Endodermal cell (in vitro differentiated cells): Measurements from ENCODE around the gene CUL5. TPM values are rescaled to one million over a fixed set of nuclear protein-coding genes. Genes with fewer than 3 reads are reported as not detected.

ENCODE experiments used
- DNase-seq: peaks from one replicate; pipeline ENCODE4 v3.0.0-alpha.2; 2017
- H3K27ac ChIP-seq: 2 replicates; pipeline ENCODE4 v1.5.1; 2013; ENCODE audit warnings: mild to moderate bottlenecking, low read depth, low read length, moderate library complexity
- H3K27me3 ChIP-seq: 2 replicates; pipeline ENCODE4 v1.6.1; 2013; ENCODE audit warnings: mild to moderate bottlenecking, low read length, moderate library complexity; ENCODE audit not compliant: insufficient read depth, control insufficient read depth, poor library complexity, severe bottlenecking
- H3K36me3 ChIP-seq: 2 replicates; pipeline ENCODE4 v1.7.0; 2013; ENCODE audit warnings: mild to moderate bottlenecking, low read length, moderate library complexity; ENCODE audit not compliant: control insufficient read depth, insufficient read depth
- H3K4me1 ChIP-seq: one replicate; pipeline ENCODE4 v1.7.0; 2013; ENCODE audit warnings: low read length; ENCODE audit not compliant: control insufficient read depth, insufficient read depth
- H3K4me3 ChIP-seq: 2 replicates; pipeline ENCODE4 v1.5.1; 2013; ENCODE audit warnings: mild to moderate bottlenecking, low read length, moderate library complexity
- H3K9ac ChIP-seq: 2 replicates; pipeline ENCODE4 v1.6.1; 2013; ENCODE audit warnings: mild to moderate bottlenecking, low read length, moderate library complexity; ENCODE audit not compliant: poor library complexity, severe bottlenecking; ENCODE audit errors: extremely low read depth
- H3K9me3 ChIP-seq: 2 replicates; pipeline ENCODE4 v1.6.1; 2013; ENCODE audit warnings: mild to moderate bottlenecking, low read length, moderate library complexity; ENCODE audit not compliant: control insufficient read depth
- H3K27ac Mint-ChIP-seq: 2 replicates; pipeline ENCODE4 v1.8.0; 2020; ENCODE audit warnings: mixed read lengths
- H3K27me3 Mint-ChIP-seq: 2 replicates; pipeline ENCODE4 v1.8.0; 2021; ENCODE audit warnings: mild to moderate bottlenecking, mixed read lengths; ENCODE audit not compliant: insufficient read depth
- H3K36me3 Mint-ChIP-seq: 2 replicates; pipeline ENCODE4 v1.8.0; 2020; ENCODE audit warnings: low read depth, mixed read lengths
- H3K4me1 Mint-ChIP-seq: 2 replicates; pipeline ENCODE4 v1.8.0; 2020; ENCODE audit warnings: mixed read lengths
- H3K4me3 Mint-ChIP-seq: 2 replicates; pipeline ENCODE4 v1.8.0; 2020; ENCODE audit warnings: mild to moderate bottlenecking, moderate library complexity, mixed read lengths
- H3K9me3 Mint-ChIP-seq: 2 replicates; pipeline ENCODE4 v1.8.0; 2020; ENCODE audit warnings: mild to moderate bottlenecking, mixed read lengths
- CTCF ChIP-seq: fragments of 200-600 bp; sonication (generic); conservative IDR thresholded peaks from 2 replicates; pipeline ENCODE4 v1.5.0; 2021; ENCODE audit warnings: antibody characterized with exemption, mild to moderate bottlenecking
- WGBS, 2 experiments: methylation state at CpG; one replicate each; pipeline versions ENCODE4 v1.1.5 to v1.1.7; 2013; ENCODE audit warnings: missing lambda C conversion rate in 2 of 2, mixed read lengths in 1 of 2; ENCODE audit not compliant: insufficient coverage in 1 of 2, insufficient read length in 1 of 2; 5-methylcytosine and 5-hydroxymethylcytosine counted together
- total RNA-seq, 2 donors: library from RNA; stranded (reverse); fragmentation: NEBNext Ultra II Directional in 1 of 2; extraction: Animal tissue kit (Norgen Biotek cat#: 25700) in 1 of 2; gene quantifications; 2 replicates in 1 of 2; 3 replicates in 1 of 2; pipeline ENCODE4 v1.2.1, GENCODE V29; 2021

CUL5 gene
- total RNA-seq, 2 donors from 2014 or later, result 33.8 to 40.0 TPM

GRCh38 chr11:108009497-108010370, 1.0 kb downstream of the CUL5 start:
- no peaks in the 10 kb centered on the region for H3K27me3 Mint-ChIP-seq
- peak overlapping the region; percentile 95 for H3K4me3 ChIP-seq
- H3K9ac ChIP-seq, result peak overlapping the region; percentile 100
- no peaks in the 10 kb centered on the region for H3K4me1 ChIP-seq
- no peaks in the 10 kb centered on the region for H3K36me3 Mint-ChIP-seq
- TF ChIP-seq CTCF, result no peak
- no peaks in the 10 kb centered on the region for H3K27me3 ChIP-seq
- peak overlapping the region; percentile 99 for H3K4me3 Mint-ChIP-seq
- peak overlapping the region; percentile 98 for H3K27ac ChIP-seq
- peaks cover 10% of the 10 kb centered on the region for H3K36me3 ChIP-seq
- H3K9me3 Mint-ChIP-seq, result no peaks in the 10 kb centered on the region
- WGBS, 2 experiments, result 0 to 6% methylated on average over 14 to 31 of the region's 31 CpGs
- DNase-seq, result no peak
- peaks cover 13% of the 10 kb centered on the region for H3K4me1 Mint-ChIP-seq
- H3K9me3 ChIP-seq, result no peaks in the 10 kb centered on the region
- H3K27ac Mint-ChIP-seq, result peak overlapping the region; percentile 100

GRCh38 chr11:108012139-108012725, 3.5 kb downstream of the CUL5 start:
- Mint-ChIP-seq H3K4me1 (peaks cover 17% of the 10 kb centered on the region), H3K27me3 (no peaks in the 10 kb centered on the region), H3K4me3 (no peak overlapping the region), H3K27ac (no peak overlapping the region), H3K36me3 (peaks cover 6% of the 10 kb centered on the region), H3K9me3 (no peaks in the 10 kb centered on the region)
- Histone ChIP-seq H3K36me3 (peaks cover 10% of the 10 kb centered on the region), H3K4me1 (no peaks in the 10 kb centered on the region), H3K4me3 (no peak overlapping the region), H3K9me3 (no peaks in the 10 kb centered on the region), H3K9ac (no peak overlapping the region), H3K27ac (no peak overlapping the region), H3K27me3 (no peaks in the 10 kb centered on the region)
- TF ChIP-seq CTCF, result no peak
- DNase-seq, result no peak
- 100% methylated on average over 2 to 5 of the region's 5 CpGs for WGBS, 2 experiments

- Mint-ChIP-seq H3K27ac (no peak overlapping the region), H3K9me3 (no peaks in the 10 kb centered on the region), H3K27me3 (no peaks in the 10 kb centered on the region), H3K4me1 (peaks cover 8% of the 10 kb centered on the region), H3K4me3 (no peak overlapping the region), H3K36me3 (peaks cover 8% of the 10 kb centered on the region)
- no peak for DNase-seq
- no peak for TF ChIP-seq CTCF
- H3K9me3 ChIP-seq, result no peaks in the 10 kb centered on the region
- no peaks in the 10 kb centered on the region for H3K4me1 ChIP-seq
- no peak overlapping the region for H3K4me3 ChIP-seq
- H3K27me3 ChIP-seq, result no peaks in the 10 kb centered on the region
- H3K9ac ChIP-seq, result no peak overlapping the region
- H3K27ac ChIP-seq, result no peak overlapping the region
- peaks cover 15% of the 10 kb centered on the region for H3K36me3 ChIP-seq
Measured at GRCh38 chr11:108016647-108017046, 7.9 kb downstream of the CUL5 start.
